ENCODE data around the gene AOPEP. TPM values are rescaled to one million over a fixed set of nuclear protein-coding genes. Genes with fewer than 3 reads are reported as not detected.

AOPEP gene
- total and polyA plus RNA-seq, 3 donors from 2014 or later, result 31.4 to 95.0 (median 80.4) TPM

DNA sequence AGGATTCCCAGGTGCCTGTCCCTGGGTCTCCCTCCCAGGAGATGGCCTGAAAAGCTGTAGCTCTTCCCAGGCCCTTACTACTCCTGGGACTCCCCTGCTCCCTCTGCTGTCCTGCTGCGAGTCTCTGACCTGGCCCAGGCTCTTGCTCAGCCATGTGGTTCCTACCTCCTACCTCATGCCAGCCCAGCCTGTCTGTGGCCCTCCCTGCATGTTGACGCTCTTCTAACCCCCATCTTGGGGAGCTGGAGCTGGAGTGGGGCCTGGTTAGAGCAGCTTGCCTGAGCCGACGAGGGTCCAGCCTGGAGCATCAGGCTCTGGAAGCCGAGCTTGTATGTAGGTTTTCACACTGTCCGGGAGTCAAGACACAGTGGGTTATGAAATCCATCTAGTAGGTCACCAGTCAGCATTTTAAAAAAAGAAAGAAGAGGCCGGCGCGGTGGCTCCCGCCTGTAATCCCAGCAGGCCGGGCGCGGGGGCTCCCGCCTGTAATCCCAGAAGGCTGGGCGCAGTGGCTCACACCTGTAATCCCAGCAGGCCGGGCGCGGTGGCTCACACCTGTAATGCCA is 346.6 kb downstream of the AOPEP start:
- intact Hi-C loops (cut with DNase I; ENCODE audit: low total_unique reads), result no loop called here
- peaks cover 18% of the 10 kb centered on the region for H3K4me1 ChIP-seq
- H3K9me3 ChIP-seq, result no peaks in the 10 kb centered on the region
- WGBS, 2 donors, result 91 to 92% methylated on average over 15 to 18 of the region's 18 CpGs
- no peaks in the 10 kb centered on the region for H3K36me3 ChIP-seq (ENCODE audit: low read depth, missing control alignments)
- no peaks in the 10 kb centered on the region for H3K27me3 ChIP-seq
- TF ChIP-seq POLR2A (IDR thresholded peaks at IDR 0.05), result no peak
- TF ChIP-seq, protein P1, sequence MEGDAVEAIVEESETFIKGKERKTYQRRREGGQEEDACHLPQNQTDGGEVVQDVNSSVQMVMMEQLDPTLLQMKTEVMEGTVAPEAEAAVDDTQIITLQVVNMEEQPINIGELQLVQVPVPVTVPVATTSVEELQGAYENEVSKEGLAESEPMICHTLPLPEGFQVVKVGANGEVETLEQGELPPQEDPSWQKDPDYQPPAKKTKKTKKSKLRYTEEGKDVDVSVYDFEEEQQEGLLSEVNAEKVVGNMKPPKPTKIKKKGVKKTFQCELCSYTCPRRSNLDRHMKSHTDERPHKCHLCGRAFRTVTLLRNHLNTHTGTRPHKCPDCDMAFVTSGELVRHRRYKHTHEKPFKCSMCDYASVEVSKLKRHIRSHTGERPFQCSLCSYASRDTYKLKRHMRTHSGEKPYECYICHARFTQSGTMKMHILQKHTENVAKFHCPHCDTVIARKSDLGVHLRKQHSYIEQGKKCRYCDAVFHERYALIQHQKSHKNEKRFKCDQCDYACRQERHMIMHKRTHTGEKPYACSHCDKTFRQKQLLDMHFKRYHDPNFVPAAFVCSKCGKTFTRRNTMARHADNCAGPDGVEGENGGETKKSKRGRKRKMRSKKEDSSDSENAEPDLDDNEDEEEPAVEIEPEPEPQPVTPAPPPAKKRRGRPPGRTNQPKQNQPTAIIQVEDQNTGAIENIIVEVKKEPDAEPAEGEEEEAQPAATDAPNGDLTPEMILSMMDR (IDR thresholded peaks at IDR 0.05), result no peak
- DNase-seq, result peak; percentile 29
- H3K4me3 ChIP-seq, result no peak overlapping the region
- H3K27ac ChIP-seq, result no peak overlapping the region

DNA sequence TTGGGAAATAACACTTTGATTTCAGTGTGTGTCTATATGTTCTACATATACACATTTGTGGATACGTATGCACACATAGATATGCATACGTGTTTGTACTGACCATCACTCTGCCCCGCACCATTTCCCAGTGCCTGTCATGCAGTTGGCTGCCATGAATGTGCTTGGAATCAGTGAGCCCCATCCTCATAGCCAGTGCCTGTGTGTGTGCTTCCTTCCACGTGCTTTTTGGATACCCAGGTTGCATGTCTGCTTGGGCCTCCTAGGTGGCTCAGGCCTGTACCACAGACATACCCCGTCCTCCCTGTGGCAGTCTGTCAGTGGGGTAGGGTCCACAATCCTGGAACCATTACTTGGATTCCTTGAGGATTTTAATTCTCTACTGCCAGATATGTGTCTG is 347.4 kb downstream of the AOPEP start:
- 91 to 97% methylated on average over 5 of the region's 5 CpGs for WGBS, 2 donors
- TF ChIP-seq, protein P1 (IDR thresholded peaks at IDR 0.05), result no peak
- no peak for TF ChIP-seq POLR2A (IDR thresholded peaks at IDR 0.05)
- H3K4me1 ChIP-seq, result peaks cover 20% of the 10 kb centered on the region
- H3K36me3 ChIP-seq (ENCODE audit: low read depth, missing control alignments), result no peaks in the 10 kb centered on the region
- no peak overlapping the region for H3K27ac ChIP-seq
- no peaks in the 10 kb centered on the region for H3K27me3 ChIP-seq
- intact Hi-C loops (cut with DNase I; ENCODE audit: low total_unique reads), result no loop called here
- DNase-seq, result peak; percentile 11
- H3K9me3 ChIP-seq, result no peaks in the 10 kb centered on the region
- no peak overlapping the region for H3K4me3 ChIP-seq

DNA sequence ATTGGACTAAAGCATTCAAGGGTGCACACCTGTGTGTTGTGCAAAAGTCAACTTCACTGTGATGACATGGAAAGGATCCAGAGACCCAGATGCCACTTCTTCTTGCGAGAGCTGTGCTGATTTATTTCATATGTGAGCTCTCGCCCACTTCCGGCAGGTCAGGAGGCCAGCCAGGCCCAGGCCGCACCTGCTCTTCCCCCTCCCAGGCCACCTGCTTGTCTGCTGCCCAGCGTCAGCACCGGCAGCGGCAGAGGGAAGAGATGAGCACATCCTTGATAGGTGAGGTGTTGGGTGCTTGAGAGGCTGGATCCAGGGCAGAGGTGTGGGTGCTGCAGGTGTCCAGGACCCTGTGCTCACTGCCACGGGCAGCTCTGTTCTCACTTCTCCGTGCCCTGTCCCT is 348.1 kb downstream of the AOPEP start:
- Histone ChIP-seq H3K27ac (no peak overlapping the region), H3K36me3 (ENCODE audit: low read depth, missing control alignments) (no peaks in the 10 kb centered on the region), H3K9me3 (no peaks in the 10 kb centered on the region), H3K27me3 (no peaks in the 10 kb centered on the region), H3K4me3 (no peak overlapping the region), H3K4me1 (peaks cover 20% of the 10 kb centered on the region)
- intact Hi-C loops (cut with DNase I; ENCODE audit: low total_unique reads), result no loop called here
- peak; percentile 11 for DNase-seq
- WGBS, 2 donors, result 84 to 87% methylated on average over 9 of the region's 9 CpGs
- TF ChIP-seq, protein P1 (IDR thresholded peaks at IDR 0.05), result no peak
- TF ChIP-seq POLR2A (IDR thresholded peaks at IDR 0.05), result no peak

DNA sequence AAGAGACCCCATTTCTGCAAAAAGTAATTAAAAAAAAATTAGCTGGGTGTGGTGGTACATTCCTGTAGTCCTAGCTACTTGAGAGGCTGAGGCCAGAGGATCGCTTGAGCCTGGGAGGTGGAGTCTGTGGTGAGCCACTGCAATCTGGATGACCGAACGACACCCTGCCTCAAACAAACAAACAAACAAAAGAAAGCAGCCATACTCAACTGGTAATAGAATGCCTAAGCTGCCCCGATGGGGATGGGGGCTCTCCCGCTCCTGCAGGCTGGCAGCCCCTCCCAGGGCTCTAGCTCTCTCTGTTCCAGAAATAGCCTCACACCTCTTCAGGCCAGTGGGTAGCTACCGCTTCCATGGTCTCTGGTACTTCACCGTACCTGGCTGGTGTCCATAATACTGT is 349.2 kb downstream of the AOPEP start:
- intact Hi-C loops (cut with DNase I; ENCODE audit: low total_unique reads), result no loop called here

More for the DNA sequence above, 349.2 kb downstream of the AOPEP start:
- DNase-seq, result peak; percentile 11
- 93 to 94% methylated on average over 7 of the region's 7 CpGs for WGBS, 2 donors
- H3K4me3 ChIP-seq, result no peak overlapping the region
- no peaks in the 10 kb centered on the region for H3K36me3 ChIP-seq (ENCODE audit: low read depth, missing control alignments)
- peaks cover 20% of the 10 kb centered on the region for H3K4me1 ChIP-seq
- no peak overlapping the region for H3K27ac ChIP-seq
- no peaks in the 10 kb centered on the region for H3K27me3 ChIP-seq
- TF ChIP-seq, protein P1 (IDR thresholded peaks at IDR 0.05), result no peak
- no peak for TF ChIP-seq POLR2A (IDR thresholded peaks at IDR 0.05)
- H3K9me3 ChIP-seq, result no peaks in the 10 kb centered on the region

All from testis (tissue), 3 donors.